Gastroesophageal sphincter (tissue), 4 donors: ENCODE data around the gene DLG4. TPM values are rescaled to one million over a fixed set of nuclear protein-coding genes. Genes with fewer than 3 reads are reported as not detected.

Experiments used
- ATAC-seq: fragments of 150-250 bp; one replicate; pipeline ENCODE4 v1.9.1; 2016; ENCODE audit warnings: mild to moderate bottlenecking, moderate library complexity
- H3K27ac ChIP-seq, 4 donors: fragments of 200-600 bp; sonication (generic) in 3 of 4; 1 replicate in 3 of 4; 2 replicates in 1 of 4; pipeline ENCODE4 v1.5.1; 2016 to 2019
- H3K27me3 ChIP-seq: fragments of 200-600 bp; sonication (generic); one replicate; pipeline ENCODE4 v1.5.1; 2019
- H3K36me3 ChIP-seq, 2 donors: fragments of 200-600 bp; sonication (generic); one replicate each; pipeline ENCODE4 v1.5.1; 2019; ENCODE audit warnings: control low read depth in 1 of 2
- H3K4me1 ChIP-seq, 3 donors: fragments of 200-600 bp; sonication (generic); 1 replicate in 2 of 3; 2 replicates in 1 of 3; pipeline ENCODE4 v1.5.1; 2016 to 2019; ENCODE audit warnings: control low read depth in 2 of 3
- H3K4me3 ChIP-seq, 2 donors: fragments of 200-600 bp; sonication (generic); one replicate each; pipeline ENCODE4 v1.5.1; 2019; ENCODE audit warnings: mild to moderate bottlenecking in 1 of 2, moderate library complexity in 1 of 2
- H3K9me3 ChIP-seq, 3 donors: fragments of 200-600 bp; sonication (generic); one replicate each; pipeline ENCODE4 v1.5.1; 2017 to 2019; ENCODE audit warnings: control low read depth in 2 of 3
- CTCF ChIP-seq, 4 experiments: fragments of 200-600 bp in 2 of 4; fragments of 450-650 bp in 2 of 4; sonication (generic) in 1 of 4; IDR thresholded peaks; one replicate each; pipeline ENCODE4 v1.5.1; 2017 to 2019; ENCODE audit warnings: antibody characterized with exemption in 4 of 4, mild to moderate bottlenecking in 2 of 4, moderate library complexity in 2 of 4
- EP300 ChIP-seq: sonication (generic); formaldehyde crosslinking; IDR thresholded peaks from one replicate; pipeline ENCODE4 v1.6.1; 2017; ENCODE audit warnings: antibody characterized with exemption, mild to moderate bottlenecking
- POLR2A ChIP-seq, 2 donors: fragments of 450-650 bp; IDR thresholded peaks; one replicate each; pipeline ENCODE4 v1.6.1; 2017; ENCODE audit warnings: antibody characterized with exemption in 2 of 2, mild to moderate bottlenecking in 2 of 2, moderate library complexity in 1 of 2
- POLR2AphosphoS5 ChIP-seq: sonication (generic); formaldehyde crosslinking; IDR thresholded peaks from one replicate; pipeline ENCODE4 v1.6.1; 2017; ENCODE audit warnings: antibody characterized with exemption
- WGBS, 2 donors: methylation state at CpG; one replicate each; pipeline ENCODE4 v1.1.5; 2018; ENCODE audit warnings: low coverage in 1 of 2; 5-methylcytosine and 5-hydroxymethylcytosine counted together
- total RNA-seq, 4 donors: library from RNA; depleted of rRNA; stranded (reverse); fragments of >200 nt; gene quantifications; one replicate each; pipeline ENCODE4 v1.1.0, GENCODE V29; 2016

Gene DLG4
- total RNA-seq, 4 donors from 2014 or later, result 14.1 to 21.7 (median 16.5) TPM

- ATAC-seq, result peak; percentile 40
- Histone ChIP-seq H3K4me3 (peak overlapping the region; percentile 78 to 87), H3K27me3 (no peaks in the 10 kb centered on the region), H3K4me1 (peaks cover 8 to 52% (median 25%) of the 10 kb centered on the region in 3 donors), H3K27ac (peak overlapping the region; percentile 80 to 98 (median 96)), H3K36me3 (peaks cover 0 to 51% of the 10 kb centered on the region in 2 donors), H3K9me3 (no peaks in the 10 kb centered on the region)
- TF ChIP-seq POLR2AphosphoS5 (peak; percentile 96), CTCF (IDR thresholded peaks at IDR 0.05) (peak in 2 of 4 experiments; percentile 14 to 27), POLR2A (IDR thresholded peaks at IDR 0.05) (peak; percentile 69), EP300 (no peak)
- 1 to 2% methylated on average over 25 to 27 of the region's 49 CpGs for WGBS, 2 donors
Measured at GRCh38 chr17:7242717-7243452, 23.2 kb upstream of the DLG4 start.

- H3K27me3 ChIP-seq, result no peaks in the 10 kb centered on the region
- peaks cover 0 to 50% of the 10 kb centered on the region in 2 donors for H3K36me3 ChIP-seq
- H3K9me3 ChIP-seq, result no peaks in the 10 kb centered on the region
- H3K4me3 ChIP-seq, result peak within 1 kb of the TSS; percentile 78 to 87
- peaks cover 8 to 51% (median 28%) of the 10 kb centered on the region in 3 donors for H3K4me1 ChIP-seq
- ATAC-seq, result peak; percentile 37
- peak within 1 kb of the TSS; percentile 80 to 98 (median 96) for H3K27ac ChIP-seq
- WGBS, 2 donors, result 1 to 2% methylated on average over 4 to 23 of the region's 62 CpGs
- TF ChIP-seq CTCF (IDR thresholded peaks at IDR 0.05), result peak in 1 of 4 experiments; percentile 12
- TF ChIP-seq POLR2A (IDR thresholded peaks at IDR 0.05), result peak; percentile 30 to 59
- TF ChIP-seq POLR2AphosphoS5, result peak; percentile 49
- TF ChIP-seq EP300, result no peak
Measured at GRCh38 chr17:7241783-7242716, 22.4 kb upstream of the DLG4 start, which contains the start of gene GABARAP. Gene GABARAP, minus strand, starts transcription at chr17:7242449. Its CDS starts 119 bp downstream, at chr17:7242330.

GRCh38 chr17:7241090-7241733 is 21.6 kb upstream of the DLG4 start:
- Histone ChIP-seq H3K27me3 (no peaks in the 10 kb centered on the region), H3K27ac (peak overlapping the region; percentile 80 to 98 (median 96)), H3K4me3 (peak overlapping the region; percentile 78 to 87), H3K36me3 (peaks cover 0 to 48% of the 10 kb centered on the region in 2 donors), H3K4me1 (peaks cover 8 to 55% (median 28%) of the 10 kb centered on the region in 3 donors), H3K9me3 (no peaks in the 10 kb centered on the region)
- ATAC-seq, result no peak
- WGBS, 2 donors, result 27 to 34% methylated on average over 6 to 9 of the region's 9 CpGs
- no peak for TF ChIP-seq POLR2A (IDR thresholded peaks at IDR 0.05)
- no peak for TF ChIP-seq CTCF (IDR thresholded peaks at IDR 0.05)
- TF ChIP-seq POLR2AphosphoS5, result no peak
- no peak for TF ChIP-seq EP300

- Histone ChIP-seq H3K36me3 (peaks cover 0 to 48% of the 10 kb centered on the region in 2 donors), H3K4me3 (peak overlapping the region in 1 of 2 donors; percentile 87), H3K4me1 (peaks cover 8 to 60% (median 28%) of the 10 kb centered on the region in 3 donors), H3K27ac (peak overlapping the region in 3 of 4 donors; percentile 94 to 98 (median 98)), H3K27me3 (no peaks in the 10 kb centered on the region), H3K9me3 (no peaks in the 10 kb centered on the region)
- ATAC-seq, result no peak
- 60% methylated on average over 4 of the region's 4 CpGs; no CpG with 5 or more reads in 1 of the 2 donors for WGBS, 2 donors
- TF ChIP-seq POLR2AphosphoS5 (no peak), EP300 (no peak), CTCF (IDR thresholded peaks at IDR 0.05) (no peak), POLR2A (IDR thresholded peaks at IDR 0.05) (no peak)
Measured at GRCh38 chr17:7240375-7240774, 20.7 kb upstream of the DLG4 start.
